ENCODE measurements around the gene PRPF19.

DNA sequence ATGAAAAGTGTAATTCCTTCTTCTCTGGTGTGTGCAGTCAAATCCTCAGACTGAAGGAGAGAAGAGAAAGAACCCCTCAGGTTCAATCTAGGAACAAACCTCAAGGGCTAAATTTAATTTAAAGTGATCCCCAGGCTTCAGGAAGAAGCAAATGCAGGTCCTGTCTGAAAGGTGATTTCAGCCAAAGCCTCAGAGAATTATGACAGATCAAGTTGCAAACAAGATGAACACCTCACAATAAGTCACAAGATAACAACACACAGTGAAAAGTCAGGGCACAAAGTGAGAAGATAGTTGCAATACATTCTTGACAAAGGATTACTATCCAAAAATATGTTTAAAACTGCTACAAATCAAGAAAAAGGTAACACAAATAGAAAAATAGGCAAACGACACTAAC, 27.3 kb downstream of the PRPF19 start:
- TF ChIP-seq, protein P1, sequence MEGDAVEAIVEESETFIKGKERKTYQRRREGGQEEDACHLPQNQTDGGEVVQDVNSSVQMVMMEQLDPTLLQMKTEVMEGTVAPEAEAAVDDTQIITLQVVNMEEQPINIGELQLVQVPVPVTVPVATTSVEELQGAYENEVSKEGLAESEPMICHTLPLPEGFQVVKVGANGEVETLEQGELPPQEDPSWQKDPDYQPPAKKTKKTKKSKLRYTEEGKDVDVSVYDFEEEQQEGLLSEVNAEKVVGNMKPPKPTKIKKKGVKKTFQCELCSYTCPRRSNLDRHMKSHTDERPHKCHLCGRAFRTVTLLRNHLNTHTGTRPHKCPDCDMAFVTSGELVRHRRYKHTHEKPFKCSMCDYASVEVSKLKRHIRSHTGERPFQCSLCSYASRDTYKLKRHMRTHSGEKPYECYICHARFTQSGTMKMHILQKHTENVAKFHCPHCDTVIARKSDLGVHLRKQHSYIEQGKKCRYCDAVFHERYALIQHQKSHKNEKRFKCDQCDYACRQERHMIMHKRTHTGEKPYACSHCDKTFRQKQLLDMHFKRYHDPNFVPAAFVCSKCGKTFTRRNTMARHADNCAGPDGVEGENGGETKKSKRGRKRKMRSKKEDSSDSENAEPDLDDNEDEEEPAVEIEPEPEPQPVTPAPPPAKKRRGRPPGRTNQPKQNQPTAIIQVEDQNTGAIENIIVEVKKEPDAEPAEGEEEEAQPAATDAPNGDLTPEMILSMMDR (IDR thresholded peaks at IDR 0.05), result no peak
- no peak for TF ChIP-seq POLR2AphosphoS5 (IDR thresholded peaks at IDR 0.05)

Measured in esophagus muscularis mucosa (tissue), 3 donors.